GM23338 (cell line): ENCODE measurements around the gene NPSR1.

Source experiments
- CREB1 ChIP-seq: fragments of 250-450 bp; sonication (Bioruptor Pico); IDR thresholded peaks from 2 replicates; pipeline ENCODE4 v1.5.0; 2020; ENCODE audit warnings: low read depth, mild to moderate bottlenecking, moderate library complexity
- CTCF ChIP-seq, 2 experiments: fragments of 200-600 bp in 1 of 2; sonication (generic) in 1 of 2; conservative IDR thresholded peaks; 2 replicates each; pipeline versions ENCODE4 v1.5.1 to v1.6.1; 2016 to 2017; ENCODE audit warnings: antibody characterized with exemption in 2 of 2, low read depth in 2 of 2, mild to moderate bottlenecking in 2 of 2, moderate library complexity in 1 of 2
- ETS1 ChIP-seq: IDR thresholded peaks from 2 replicates; pipeline ENCODE4 v1.6.1; 2016; ENCODE audit warnings: antibody characterized with exemption
- EZH2 ChIP-seq: fragments of 200-600 bp; sonication (generic); IDR thresholded peaks from one replicate; pipeline ENCODE4 v1.8.0; 2017; ENCODE audit warnings: antibody characterized with exemption, mild to moderate bottlenecking, low read depth; ENCODE audit not compliant: unreplicated experiment
- EZH2phosphoT487 ChIP-seq: fragments of 200-600 bp; sonication (generic); IDR thresholded peaks from one replicate; pipeline ENCODE4 v1.8.1; 2018; ENCODE audit warnings: antibody characterized with exemption; ENCODE audit not compliant: unreplicated experiment
- POLR2AphosphoS5 ChIP-seq: IDR thresholded peaks from 2 replicates; pipeline ENCODE4 v1.6.1; 2016; ENCODE audit warnings: antibody characterized with exemption, low read depth
- REST ChIP-seq: IDR thresholded peaks from one replicate; pipeline ENCODE4 v1.6.1; 2018; ENCODE audit warnings: antibody characterized with exemption; ENCODE audit not compliant: unreplicated experiment
- ZNF331 ChIP-seq: fragments of 250-450 bp; sonication (Bioruptor Pico); IDR thresholded peaks from 2 replicates; pipeline ENCODE4 v1.5.0; 2020; ENCODE audit warnings: low read depth, mild to moderate bottlenecking, moderate library complexity

GRCh38 chr7:34723866-34724490 is 66.0 kb downstream of the NPSR1 start:
- no peak for TF ChIP-seq CTCF (conservative IDR thresholded peaks at IDR 0.05; ENCODE audit: low read depth in 2 of 2)
- no peak for TF ChIP-seq EZH2phosphoT487
- TF ChIP-seq ZNF331 (CRISPR knock-in tag): no peak
- TF ChIP-seq REST: no peak
- TF ChIP-seq EZH2: no peak
- no peak for TF ChIP-seq POLR2AphosphoS5
- TF ChIP-seq CREB1: no peak
- no peak for TF ChIP-seq ETS1
